ENCODE results near the gene FAM50B.

- TF ChIP-seq CTCF (IDR thresholded peaks at IDR 0.05 in 8 of 11, conservative IDR thresholded peaks at IDR 0.05 in 3 of 11) (no peak), POLR2AphosphoS5 (IDR thresholded peaks at IDR 0.05) (no peak), POLR2A (IDR thresholded peaks at IDR 0.05) (no peak)
These were observed 40.9 kb downstream of the FAM50B start for GRCh38 chr6:3890047-3890446.

Measured in spleen (tissue), 7 donors.